SK-N-MC (cell line): Measurements from ENCODE around the gene NCBP2.

Experiments used
- DNase-seq: peaks from one replicate; pipeline ENCODE4 v3.0.0-alpha.2; 2011; ENCODE audit warnings: low read depth, low spot score
- H3K27ac ChIP-seq: fragments of 200-600 bp; sonication (generic); 2 replicates; pipeline ENCODE4 v1.5.1; 2016; ENCODE audit warnings: mixed run types
- H3K36me3 ChIP-seq: fragments of 200-600 bp; sonication (generic); 2 replicates; pipeline ENCODE4 v1.6.1; 2017; ENCODE audit warnings: antibody characterized with exemption, low read length, mixed read lengths; ENCODE audit not compliant: insufficient read depth
- H3K4me3 ChIP-seq: fragments of 200-600 bp; sonication (generic); 2 replicates; pipeline ENCODE4 v1.5.1; 2016
- H3K9ac ChIP-seq: fragments of 200-600 bp; sonication (generic); 2 replicates; pipeline ENCODE4 v1.8.0; 2017; ENCODE audit warnings: mixed run types, mixed read lengths; ENCODE audit not compliant: insufficient read length
- H3K9me3 ChIP-seq: fragments of 200-600 bp; sonication (generic); 2 replicates; pipeline ENCODE4 v1.6.1; 2017; ENCODE audit warnings: low read depth, mild to moderate bottlenecking, antibody characterized with exemption, low read length, moderate library complexity, mixed read lengths
- EZH2 ChIP-seq: fragments of 200-600 bp; sonication (generic); IDR thresholded peaks from one replicate; pipeline ENCODE4 v1.6.1; 2017; ENCODE audit warnings: antibody characterized with exemption
- FOXP2 ChIP-seq: optimal IDR thresholded peaks from 2 replicates; pipeline ENCODE3; 2011; ENCODE audit warnings: mild to moderate bottlenecking, moderate library complexity; ENCODE audit not compliant: insufficient read depth; ENCODE audit errors: extremely low read length, control extremely low read depth
- POLR2AphosphoS5 ChIP-seq: IDR thresholded peaks from 2 replicates; pipeline ENCODE4 v1.6.1; 2012; ENCODE audit warnings: mild to moderate bottlenecking, low read depth, low read length, borderline replicate concordance

NCBP2 gene

GRCh38 chr3:196965112-196965803, 22.9 kb upstream of the NCBP2 start:
- Histone ChIP-seq H3K27ac (no peak overlapping the region), H3K9ac (no peak overlapping the region), H3K9me3 (no peaks in the 10 kb centered on the region), H3K36me3 (no peaks in the 10 kb centered on the region), H3K4me3 (no peak overlapping the region)
- DNase-seq, result no peak
- no peak for TF ChIP-seq POLR2AphosphoS5
- TF ChIP-seq EZH2, result no peak
- TF ChIP-seq FOXP2, result no peak

- no peak for TF ChIP-seq POLR2AphosphoS5
- no peak for TF ChIP-seq FOXP2
- TF ChIP-seq EZH2, result no peak
- Histone ChIP-seq H3K27ac (no peak overlapping the region), H3K9me3 (no peaks in the 10 kb centered on the region), H3K4me3 (no peak overlapping the region), H3K36me3 (no peaks in the 10 kb centered on the region), H3K9ac (no peak overlapping the region)
- DNase-seq, result no peak
These were observed 21.3 kb upstream of the NCBP2 start for GRCh38 chr3:196963631-196963953.

GRCh38 chr3:196962930-196963630, 20.8 kb upstream of the NCBP2 start:
- Histone ChIP-seq H3K27ac (no peak overlapping the region), H3K36me3 (no peaks in the 10 kb centered on the region), H3K9me3 (no peaks in the 10 kb centered on the region), H3K9ac (no peak overlapping the region), H3K4me3 (no peak overlapping the region)
- TF ChIP-seq EZH2 (no peak), FOXP2 (no peak), POLR2AphosphoS5 (no peak)
- DNase-seq, result no peak

GRCh38 chr3:196962108-196962929, 20.0 kb upstream of the NCBP2 start:
- Histone ChIP-seq H3K9ac (no peak overlapping the region), H3K36me3 (no peaks in the 10 kb centered on the region), H3K9me3 (no peaks in the 10 kb centered on the region), H3K4me3 (no peak overlapping the region), H3K27ac (no peak overlapping the region)
- DNase-seq, result no peak
- TF ChIP-seq POLR2AphosphoS5 (no peak), FOXP2 (no peak), EZH2 (no peak)

- no peaks in the 10 kb centered on the region for H3K9me3 ChIP-seq
- no peak for DNase-seq
- H3K27ac ChIP-seq, result no peak overlapping the region
- H3K36me3 ChIP-seq, result no peaks in the 10 kb centered on the region
- TF ChIP-seq FOXP2 (no peak), POLR2AphosphoS5 (no peak), EZH2 (no peak)
- H3K4me3 ChIP-seq, result no peak overlapping the region
- H3K9ac ChIP-seq, result no peak overlapping the region
These were observed 12.5 kb upstream of the NCBP2 start for GRCh38 chr3:196954832-196955231.

- H3K9me3 ChIP-seq, result no peaks in the 10 kb centered on the region
- no peak overlapping the region for H3K9ac ChIP-seq
- H3K4me3 ChIP-seq, result no peak overlapping the region
- H3K36me3 ChIP-seq, result no peaks in the 10 kb centered on the region
- DNase-seq, result no peak
- TF ChIP-seq POLR2AphosphoS5, result no peak
- TF ChIP-seq EZH2, result no peak
- no peak for TF ChIP-seq FOXP2
- no peak overlapping the region for H3K27ac ChIP-seq
These were observed 9.0 kb upstream of the NCBP2 start for GRCh38 chr3:196951371-196951770.

- H3K27ac ChIP-seq, result no peak overlapping the region
- DNase-seq, result no peak
- H3K4me3 ChIP-seq, result no peak overlapping the region
- no peaks in the 10 kb centered on the region for H3K36me3 ChIP-seq
- H3K9me3 ChIP-seq, result no peaks in the 10 kb centered on the region
- no peak overlapping the region for H3K9ac ChIP-seq
- no peak for TF ChIP-seq FOXP2
- no peak for TF ChIP-seq POLR2AphosphoS5
- no peak for TF ChIP-seq EZH2
These were observed 7.4 kb upstream of the NCBP2 start for GRCh38 chr3:196949750-196950149.

GRCh38 chr3:196949285-196949619, 6.9 kb upstream of the NCBP2 start:
- Histone ChIP-seq H3K27ac (no peak overlapping the region), H3K4me3 (no peak overlapping the region), H3K9ac (no peak overlapping the region), H3K9me3 (no peaks in the 10 kb centered on the region), H3K36me3 (no peaks in the 10 kb centered on the region)
- TF ChIP-seq POLR2AphosphoS5 (no peak), FOXP2 (no peak), EZH2 (no peak)
- DNase-seq, result no peak
